ENCODE measurements around the gene SLC25A51. TPM values are rescaled to one million over a fixed set of nuclear protein-coding genes. Genes with fewer than 3 reads are reported as not detected.
A peak's percentile ranks its signal among the peaks of the same experiment; 100 is the strongest.

The SLC25A51 gene
- total RNA-seq, 1 donor from 2014 or later: 5.6 TPM

GRCh38 chr9:37938121-37938891 lies 34.4 kb upstream of the SLC25A51 start:
- DNase-seq (ENCODE audit: low spot score) (no peak), ATAC-seq (peak; percentile 17)

- DNase-seq (ENCODE audit: low spot score) (no peak), ATAC-seq (no peak)
These were observed 33.4 kb upstream of the SLC25A51 start for GRCh38 chr9:37937366-37937765.

GRCh38 chr9:37936965-37937364 lies 33.0 kb upstream of the SLC25A51 start:
- no peak for DNase-seq (ENCODE audit: low spot score)

GRCh38 chr9:37936376-37936775 lies 32.4 kb upstream of the SLC25A51 start:
- DNase-seq (ENCODE audit: low spot score) (no peak), ATAC-seq (no peak)

More at GRCh38 chr9:37936965-37937364, 33.0 kb upstream of the SLC25A51 start:
- no peak for ATAC-seq

- DNase-seq (ENCODE audit: low spot score): no peak
- no peak for ATAC-seq
These were observed 31.2 kb upstream of the SLC25A51 start for GRCh38 chr9:37935096-37935495.

GRCh38 chr9:37931592-37931991 lies 27.7 kb upstream of the SLC25A51 start:
- no peak for DNase-seq (ENCODE audit: low spot score)
- ATAC-seq: no peak

DNA sequence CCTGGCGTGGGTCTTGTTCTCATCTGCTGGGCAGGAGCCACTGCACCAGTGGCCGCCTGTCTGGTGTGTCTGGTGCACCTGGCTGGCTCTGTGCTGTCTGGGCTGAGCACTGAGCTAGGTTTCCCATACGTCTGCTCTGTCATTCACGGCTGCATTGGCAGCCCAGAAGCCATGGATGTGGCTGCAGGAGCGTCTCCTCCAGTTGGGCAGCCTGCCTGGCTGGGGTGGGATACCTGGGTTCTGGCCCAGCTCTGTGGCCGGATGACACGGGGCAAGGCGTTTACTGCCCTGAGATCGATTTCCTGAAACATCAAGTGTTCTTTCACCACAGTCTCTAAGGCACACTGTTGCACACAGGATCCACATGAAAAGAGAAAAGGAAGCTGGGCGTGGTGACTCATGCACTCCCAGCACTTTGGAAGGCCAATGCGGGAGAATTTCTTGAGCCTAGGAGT lies 25.5 kb upstream of the SLC25A51 start:
- ATAC-seq: no peak
- DNase-seq (ENCODE audit: low spot score): no peak

GRCh38 chr9:37928552-37929430 lies 24.9 kb upstream of the SLC25A51 start:
- DNase-seq (ENCODE audit: low spot score): no peak
- ATAC-seq: peak; percentile 9

DNA sequence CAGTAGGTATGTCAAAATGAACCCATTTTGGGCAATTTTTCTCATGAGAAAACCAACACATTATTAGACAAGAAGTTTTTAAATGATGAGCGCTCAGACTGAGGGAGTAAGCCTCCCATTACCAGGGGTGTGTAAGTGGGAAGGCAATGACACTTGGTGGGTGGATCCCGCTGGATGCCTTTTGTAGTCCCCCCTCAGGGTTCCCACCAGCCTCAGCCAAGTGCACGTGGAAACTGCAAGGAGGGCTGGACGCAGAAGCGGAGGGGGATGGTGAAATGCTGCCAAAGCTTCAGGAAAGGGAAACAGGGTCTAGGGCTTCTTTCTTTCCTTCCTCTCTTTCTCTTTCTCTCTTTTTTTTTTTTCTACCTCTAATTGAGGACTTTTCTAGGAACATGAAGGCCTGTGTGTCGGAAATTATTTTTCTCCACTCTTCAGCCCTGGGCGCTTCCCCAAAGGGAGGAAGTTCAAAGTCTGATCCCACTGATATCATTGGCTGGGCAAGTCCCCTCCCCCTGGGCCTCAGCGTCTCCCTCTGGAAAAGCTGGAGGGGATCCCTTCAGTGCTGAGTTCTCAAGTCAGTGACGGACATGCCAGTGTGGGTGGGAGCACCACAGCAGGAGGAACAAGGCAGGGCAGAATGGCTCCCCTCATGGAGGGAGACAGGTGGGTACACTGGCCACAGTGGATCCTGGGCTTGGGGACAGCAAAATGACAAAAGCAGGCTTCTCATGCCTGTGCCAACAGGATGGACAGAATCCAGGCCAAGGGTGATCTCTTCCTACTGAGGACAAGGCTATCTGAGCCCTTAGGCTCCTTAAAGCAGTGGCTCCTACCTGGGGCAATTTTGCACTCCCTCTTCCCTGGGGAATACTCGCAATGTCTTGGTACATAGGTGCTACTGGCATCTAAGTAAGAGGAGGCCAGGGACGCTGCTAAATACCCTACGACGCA lies 23.9 kb upstream of the SLC25A51 start:
- DNase-seq (ENCODE audit: low spot score): no peak
- peak; percentile 87 for ATAC-seq

- DNase-seq (ENCODE audit: low spot score) (no peak), ATAC-seq (no peak)
These were observed 23.2 kb upstream of the SLC25A51 start for GRCh38 chr9:37927132-37927531.

- ATAC-seq (no peak), DNase-seq (ENCODE audit: low spot score) (no peak)
These were observed 22.8 kb upstream of the SLC25A51 start for GRCh38 chr9:37926737-37927118.

- ATAC-seq (no peak), DNase-seq (ENCODE audit: low spot score) (no peak)
These were observed 22.1 kb upstream of the SLC25A51 start for GRCh38 chr9:37925786-37926736.

DNA sequence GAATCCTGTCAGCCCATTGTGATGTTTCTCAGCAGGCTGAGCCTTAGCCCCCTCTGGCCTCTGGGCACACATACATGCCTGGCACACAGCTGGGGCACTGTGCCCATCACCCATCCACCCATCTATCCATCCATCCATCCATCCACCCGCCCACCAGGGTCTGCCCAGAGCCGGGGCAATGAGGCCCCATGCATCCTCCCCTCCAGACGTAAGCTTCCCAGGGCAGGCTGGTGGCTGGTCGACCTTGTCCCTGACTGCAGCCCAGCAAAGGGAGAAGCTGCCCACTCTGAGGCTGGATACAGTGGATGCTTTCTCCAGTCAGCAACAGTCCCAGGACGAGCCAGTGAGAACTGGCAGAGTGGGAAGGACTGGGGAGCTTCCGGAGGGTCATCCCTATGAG lies 21.1 kb upstream of the SLC25A51 start:
- DNase-seq (ENCODE audit: low spot score) (no peak), ATAC-seq (no peak)

DNA sequence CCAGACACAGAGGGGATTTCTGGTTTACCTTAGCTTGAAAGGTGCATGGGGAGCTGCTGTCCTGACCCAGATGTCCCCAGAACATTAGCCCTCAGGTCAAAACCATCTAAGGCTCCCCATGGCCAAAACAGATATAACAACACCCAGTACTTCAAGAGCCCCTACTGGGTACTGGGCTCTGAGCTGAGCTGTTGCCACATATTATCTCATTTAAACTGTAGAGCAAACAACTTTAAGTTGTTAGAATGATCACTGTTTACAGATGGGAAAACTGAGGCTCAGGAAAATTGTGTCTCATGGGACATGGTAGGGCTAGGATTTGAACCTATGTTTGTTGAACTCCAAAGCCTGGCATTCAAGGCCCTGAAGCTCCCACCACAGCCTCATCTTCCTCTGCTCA lies 20.6 kb upstream of the SLC25A51 start:
- no peak for ATAC-seq

GRCh38 chr9:37923796-37924427 lies 20.0 kb upstream of the SLC25A51 start:
- ATAC-seq (no peak), DNase-seq (ENCODE audit: low spot score) (no peak)

More for the DNA sequence above, 20.6 kb upstream of the SLC25A51 start:
- DNase-seq (ENCODE audit: low spot score): no peak

GRCh38 chr9:37923118-37923795 lies 19.3 kb upstream of the SLC25A51 start:
- DNase-seq (ENCODE audit: low spot score) (no peak), ATAC-seq (no peak)

GRCh38 chr9:37922363-37923117 lies 18.6 kb upstream of the SLC25A51 start:
- DNase-seq (ENCODE audit: low spot score) (no peak), ATAC-seq (peak; percentile 38)

Measured in left lobe of liver (tissue), 2 donors.